WTC11 (cell line): ENCODE measurements around the gene SEPTIN8. TPM values are rescaled to one million over a fixed set of nuclear protein-coding genes. Genes with fewer than 3 reads are reported as not detected.

Experiments used
- ATAC-seq: fragments of 200-7000 bp; cut with Tn5 transposase; 2 replicates; pipeline ENCODE4 v1.10.0; 2021; ENCODE audit warnings: mild to moderate bottlenecking, moderate library complexity
- CTCF ChIA-PET: fragments of 300-600 bp; sonication (Branson Sonifier 250); formaldehyde crosslinking; loops from one replicate; lab custom pipeline; 2021; ENCODE audit warnings: antibody characterized with exemption; lab: Charles Lee
- POLR2A ChIA-PET: fragments of 350-600 bp; sonication (Branson Sonifier 250); formaldehyde crosslinking; loops from one replicate; lab custom pipeline; 2021; ENCODE audit warnings: antibody characterized with exemption; lab: Charles Lee
- DNase-seq: peaks from one replicate; pipeline ENCODE4 v3.0.0; 2021; ENCODE audit warnings: low spot score
- H3K27ac Mint-ChIP-seq: 2 replicates; pipeline ENCODE4 v1.8.0; 2021; ENCODE audit warnings: mixed read lengths
- H3K27me3 Mint-ChIP-seq: 2 replicates; pipeline ENCODE4 v1.8.0; 2021; ENCODE audit warnings: low read depth, mild to moderate bottlenecking, moderate library complexity, mixed read lengths
- H3K36me3 Mint-ChIP-seq: 2 replicates; pipeline ENCODE4 v1.8.0; 2021; ENCODE audit warnings: mixed read lengths
- H3K4me1 Mint-ChIP-seq: 2 replicates; pipeline ENCODE4 v1.8.0; 2022; ENCODE audit warnings: mixed read lengths
- H3K4me3 Mint-ChIP-seq: 2 replicates; pipeline ENCODE4 v1.8.0; 2021; ENCODE audit warnings: mild to moderate bottlenecking, moderate library complexity, mixed read lengths
- H3K9me3 Mint-ChIP-seq: 2 replicates; pipeline ENCODE4 v1.8.0; 2021; ENCODE audit warnings: mixed read lengths
- EMX1 ChIP-seq: fragments of 250-450 bp; sonication (Bioruptor Pico); IDR thresholded peaks from 2 replicates; pipeline ENCODE4 v1.8.0; 2021; ENCODE audit warnings: mild to moderate bottlenecking
- ESRRA ChIP-seq: sonication (generic); formaldehyde crosslinking; IDR thresholded peaks from 2 replicates; pipeline ENCODE4 v1.8.1; 2022; ENCODE audit warnings: mild to moderate bottlenecking, missing genetic modification reagents, borderline replicate concordance
- ETV6 ChIP-seq: sonication (generic); formaldehyde crosslinking; IDR thresholded peaks from 2 replicates; pipeline ENCODE4 v1.8.1; 2022; ENCODE audit warnings: mild to moderate bottlenecking, missing genetic modification reagents
- FOXK1 ChIP-seq: sonication (generic); formaldehyde crosslinking; IDR thresholded peaks from 2 replicates; pipeline ENCODE4 v1.8.0; 2022; ENCODE audit warnings: mild to moderate bottlenecking, moderate library complexity, missing genetic modification reagents
- FOXP1 ChIP-seq: sonication (generic); formaldehyde crosslinking; IDR thresholded peaks from 2 replicates; pipeline ENCODE4 v1.8.0; 2022; ENCODE audit warnings: missing genetic modification reagents, mild to moderate bottlenecking, moderate library complexity, borderline replicate concordance
- GTF2I ChIP-seq: fragments of 250-450 bp; sonication (Bioruptor Pico); conservative IDR thresholded peaks from 2 replicates; pipeline ENCODE4 v1.4.0; 2021; ENCODE audit warnings: mild to moderate bottlenecking
- HMGA2 ChIP-seq: fragments of 250-450 bp; sonication (Bioruptor Pico); IDR thresholded peaks from 2 replicates; pipeline ENCODE4 v1.4.0; 2021; ENCODE audit warnings: mild to moderate bottlenecking, moderate library complexity
- MYBL2 ChIP-seq: sonication (generic); formaldehyde crosslinking; IDR thresholded peaks from 2 replicates; pipeline ENCODE4 v1.8.1; 2023; ENCODE audit warnings: mild to moderate bottlenecking, moderate library complexity, missing genetic modification reagents
- NFATC4 ChIP-seq: fragments of 250-450 bp; sonication (Bioruptor Pico); IDR thresholded peaks from 2 replicates; pipeline ENCODE4 v1.9.0; 2021; ENCODE audit warnings: mild to moderate bottlenecking
- NR1H2 ChIP-seq: sonication (generic); formaldehyde crosslinking; IDR thresholded peaks from 2 replicates; pipeline ENCODE4 v1.9.0; 2021; ENCODE audit warnings: mild to moderate bottlenecking, moderate library complexity, missing genetic modification reagents
- PRRX2 ChIP-seq: fragments of 250-450 bp; sonication (Bioruptor Pico); IDR thresholded peaks from 2 replicates; pipeline ENCODE4 v1.8.0; 2021; ENCODE audit warnings: mild to moderate bottlenecking
- SMAD3 ChIP-seq: sonication (generic); formaldehyde crosslinking; IDR thresholded peaks from 2 replicates; pipeline ENCODE4 v1.8.0; 2022; ENCODE audit warnings: missing genetic modification reagents, mild to moderate bottlenecking, borderline replicate concordance
- SOX15 ChIP-seq: fragments of 250-450 bp; sonication (Bioruptor Pico); IDR thresholded peaks from 2 replicates; pipeline ENCODE4 v1.9.0; 2021; ENCODE audit warnings: mild to moderate bottlenecking
- SP1 ChIP-seq: sonication (generic); formaldehyde crosslinking; conservative IDR thresholded peaks from 2 replicates; pipeline ENCODE4 v1.8.1; 2022; ENCODE audit warnings: missing genetic modification reagents
- TP53 ChIP-seq: sonication (generic); formaldehyde crosslinking; IDR thresholded peaks from 2 replicates; pipeline ENCODE4 v1.8.1; 2023; ENCODE audit warnings: mild to moderate bottlenecking, missing genetic modification reagents
- ZNF138 ChIP-seq: sonication (generic); formaldehyde crosslinking; conservative IDR thresholded peaks from 2 replicates; pipeline ENCODE4 v1.8.1; 2022; ENCODE audit warnings: mild to moderate bottlenecking, moderate library complexity, missing genetic modification reagents
- ZNF317 ChIP-seq: sonication (generic); formaldehyde crosslinking; IDR thresholded peaks from 2 replicates; pipeline ENCODE4 v1.8.1; 2023; ENCODE audit warnings: low read depth, mild to moderate bottlenecking, moderate library complexity, missing genetic modification reagents, borderline replicate concordance
- ZNF423 ChIP-seq: fragments of 250-450 bp; sonication (Bioruptor Pico); IDR thresholded peaks from 2 replicates; pipeline ENCODE4 v2.1.2; 2022; ENCODE audit warnings: mild to moderate bottlenecking, moderate library complexity
- total RNA-seq: library from RNA; stranded (reverse); gene quantifications from 3 replicates; pipeline ENCODE4 v1.2.3, GENCODE V29; 2021
- TF ChIP-seq, protein P1 (sequence below): sonication (generic); formaldehyde crosslinking; IDR thresholded peaks from 2 replicates; pipeline ENCODE4 v1.8.1; 2023; ENCODE audit warnings: mild to moderate bottlenecking, moderate library complexity, missing genetic modification reagents
- TF ChIP-seq, protein P2 (sequence below): sonication (generic); formaldehyde crosslinking; IDR thresholded peaks from 2 replicates; pipeline ENCODE4 v1.8.1; 2023; ENCODE audit warnings: mild to moderate bottlenecking, missing genetic modification reagents, moderate library complexity
- TF ChIP-seq, protein P3 (sequence below): fragments of 250-450 bp; sonication (Bioruptor Pico); IDR thresholded peaks from 2 replicates; pipeline ENCODE4 v1.8.0; 2021; ENCODE audit warnings: mild to moderate bottlenecking
- TF ChIP-seq, protein P4 (sequence below): sonication (generic); formaldehyde crosslinking; IDR thresholded peaks from 2 replicates; pipeline ENCODE4 v1.8.0; 2022; ENCODE audit warnings: mild to moderate bottlenecking, missing genetic modification reagents
- TF ChIP-seq, protein P5 (sequence below): sonication (generic); formaldehyde crosslinking; IDR thresholded peaks from 2 replicates; pipeline ENCODE4 v1.8.1; 2022; ENCODE audit warnings: low read depth, mild to moderate bottlenecking, moderate library complexity, missing genetic modification reagents, borderline replicate concordance
- TF ChIP-seq, protein P6 (sequence below): sonication (generic); formaldehyde crosslinking; IDR thresholded peaks from 2 replicates; pipeline ENCODE4 v1.8.0; 2022; ENCODE audit warnings: mild to moderate bottlenecking, missing genetic modification reagents
- TF ChIP-seq, protein P7 (sequence below): sonication (generic); formaldehyde crosslinking; IDR thresholded peaks from 2 replicates; pipeline ENCODE4 v1.8.1; 2022; ENCODE audit warnings: mild to moderate bottlenecking, missing genetic modification reagents, moderate library complexity, borderline replicate concordance

SEPTIN8 gene
- total RNA-seq, 1 experiment from 2014 or later: 35.8 TPM

DNA sequence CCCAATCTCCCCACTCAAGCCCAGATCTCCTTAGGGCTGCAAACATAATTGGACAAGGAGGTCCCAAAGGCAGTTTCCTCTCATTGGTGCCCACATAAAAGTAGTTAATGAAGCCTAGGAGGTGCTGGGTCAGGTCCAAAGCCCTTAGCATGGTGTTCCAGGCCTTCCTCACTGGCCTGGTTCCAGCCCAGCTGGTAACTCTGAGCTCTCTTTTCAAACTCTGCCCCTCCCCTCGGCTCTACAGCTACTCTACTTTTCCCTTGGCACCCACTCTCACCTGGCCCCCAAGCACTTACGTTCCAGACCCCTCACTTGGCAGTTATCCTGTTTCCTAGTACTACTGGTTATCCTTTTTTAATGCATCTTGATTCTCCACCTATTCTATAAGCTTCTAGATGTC is 9.9 kb downstream of the SEPTIN8 start (continued):
- TF ChIP-seq, protein P1, sequence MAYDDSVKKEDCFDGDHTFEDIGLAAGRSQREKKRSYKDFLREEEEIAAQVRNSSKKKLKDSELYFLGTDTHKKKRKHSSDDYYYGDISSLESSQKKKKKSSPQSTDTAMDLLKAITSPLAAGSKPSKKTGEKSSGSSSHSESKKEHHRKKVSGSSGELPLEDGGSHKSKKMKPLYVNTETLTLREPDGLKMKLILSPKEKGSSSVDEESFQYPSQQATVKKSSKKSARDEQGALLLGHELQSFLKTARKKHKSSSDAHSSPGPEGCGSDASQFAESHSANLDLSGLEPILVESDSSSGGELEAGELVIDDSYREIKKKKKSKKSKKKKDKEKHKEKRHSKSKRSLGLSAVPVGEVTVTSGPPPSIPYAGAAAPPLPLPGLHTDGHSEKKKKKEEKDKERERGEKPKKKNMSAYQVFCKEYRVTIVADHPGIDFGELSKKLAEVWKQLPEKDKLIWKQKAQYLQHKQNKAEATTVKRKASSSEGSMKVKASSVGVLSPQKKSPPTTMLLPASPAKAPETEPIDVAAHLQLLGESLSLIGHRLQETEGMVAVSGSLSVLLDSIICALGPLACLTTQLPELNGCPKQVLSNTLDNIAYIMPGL (CRISPR knock-in tag): no peak

DNA sequence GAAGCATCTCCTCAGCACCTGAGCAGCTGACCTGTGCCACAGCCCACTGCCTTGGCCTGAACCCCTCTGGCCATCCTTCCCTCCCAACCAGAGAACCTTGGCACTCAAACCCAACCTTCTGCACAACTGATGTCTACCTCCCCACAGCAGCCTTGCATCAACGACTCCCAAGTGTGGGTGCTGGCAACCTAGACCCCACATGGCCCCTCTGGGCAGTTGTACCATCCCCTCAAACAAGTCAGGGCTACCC is 10.3 kb downstream of the SEPTIN8 start:
- TF ChIP-seq HMGA2 (CRISPR knock-in tag) (no peak), ZNF317 (CRISPR knock-in tag) (no peak), SP1 (CRISPR knock-in tag) (no peak), SOX15 (no peak), EMX1 (CRISPR knock-in tag) (no peak), NFATC4 (CRISPR knock-in tag) (no peak), SMAD3 (CRISPR knock-in tag) (no peak), NR1H2 (CRISPR knock-in tag) (no peak), PRRX2 (CRISPR knock-in tag) (no peak), ETV6 (no peak)
- TF ChIP-seq, protein P2, sequence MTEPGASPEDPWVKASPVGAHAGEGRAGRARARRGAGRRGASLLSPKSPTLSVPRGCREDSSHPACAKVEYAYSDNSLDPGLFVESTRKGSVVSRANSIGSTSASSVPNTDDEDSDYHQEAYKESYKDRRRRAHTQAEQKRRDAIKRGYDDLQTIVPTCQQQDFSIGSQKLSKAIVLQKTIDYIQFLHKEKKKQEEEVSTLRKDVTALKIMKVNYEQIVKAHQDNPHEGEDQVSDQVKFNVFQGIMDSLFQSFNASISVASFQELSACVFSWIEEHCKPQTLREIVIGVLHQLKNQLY (CRISPR knock-in tag): no peak
- TF ChIP-seq, protein P3, sequence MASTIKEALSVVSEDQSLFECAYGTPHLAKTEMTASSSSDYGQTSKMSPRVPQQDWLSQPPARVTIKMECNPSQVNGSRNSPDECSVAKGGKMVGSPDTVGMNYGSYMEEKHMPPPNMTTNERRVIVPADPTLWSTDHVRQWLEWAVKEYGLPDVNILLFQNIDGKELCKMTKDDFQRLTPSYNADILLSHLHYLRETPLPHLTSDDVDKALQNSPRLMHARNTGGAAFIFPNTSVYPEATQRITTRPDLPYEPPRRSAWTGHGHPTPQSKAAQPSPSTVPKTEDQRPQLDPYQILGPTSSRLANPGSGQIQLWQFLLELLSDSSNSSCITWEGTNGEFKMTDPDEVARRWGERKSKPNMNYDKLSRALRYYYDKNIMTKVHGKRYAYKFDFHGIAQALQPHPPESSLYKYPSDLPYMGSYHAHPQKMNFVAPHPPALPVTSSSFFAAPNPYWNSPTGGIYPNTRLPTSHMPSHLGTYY (CRISPR knock-in tag): no peak
- TF ChIP-seq, protein P4, sequence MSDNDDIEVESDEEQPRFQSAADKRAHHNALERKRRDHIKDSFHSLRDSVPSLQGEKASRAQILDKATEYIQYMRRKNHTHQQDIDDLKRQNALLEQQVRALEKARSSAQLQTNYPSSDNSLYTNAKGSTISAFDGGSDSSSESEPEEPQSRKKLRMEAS (CRISPR knock-in tag): no peak
- TF ChIP-seq, protein P5, sequence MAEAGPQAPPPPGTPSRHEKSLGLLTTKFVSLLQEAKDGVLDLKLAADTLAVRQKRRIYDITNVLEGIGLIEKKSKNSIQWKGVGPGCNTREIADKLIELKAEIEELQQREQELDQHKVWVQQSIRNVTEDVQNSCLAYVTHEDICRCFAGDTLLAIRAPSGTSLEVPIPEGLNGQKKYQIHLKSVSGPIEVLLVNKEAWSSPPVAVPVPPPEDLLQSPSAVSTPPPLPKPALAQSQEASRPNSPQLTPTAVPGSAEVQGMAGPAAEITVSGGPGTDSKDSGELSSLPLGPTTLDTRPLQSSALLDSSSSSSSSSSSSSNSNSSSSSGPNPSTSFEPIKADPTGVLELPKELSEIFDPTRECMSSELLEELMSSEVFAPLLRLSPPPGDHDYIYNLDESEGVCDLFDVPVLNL: no peak
- TF ChIP-seq, protein P6, sequence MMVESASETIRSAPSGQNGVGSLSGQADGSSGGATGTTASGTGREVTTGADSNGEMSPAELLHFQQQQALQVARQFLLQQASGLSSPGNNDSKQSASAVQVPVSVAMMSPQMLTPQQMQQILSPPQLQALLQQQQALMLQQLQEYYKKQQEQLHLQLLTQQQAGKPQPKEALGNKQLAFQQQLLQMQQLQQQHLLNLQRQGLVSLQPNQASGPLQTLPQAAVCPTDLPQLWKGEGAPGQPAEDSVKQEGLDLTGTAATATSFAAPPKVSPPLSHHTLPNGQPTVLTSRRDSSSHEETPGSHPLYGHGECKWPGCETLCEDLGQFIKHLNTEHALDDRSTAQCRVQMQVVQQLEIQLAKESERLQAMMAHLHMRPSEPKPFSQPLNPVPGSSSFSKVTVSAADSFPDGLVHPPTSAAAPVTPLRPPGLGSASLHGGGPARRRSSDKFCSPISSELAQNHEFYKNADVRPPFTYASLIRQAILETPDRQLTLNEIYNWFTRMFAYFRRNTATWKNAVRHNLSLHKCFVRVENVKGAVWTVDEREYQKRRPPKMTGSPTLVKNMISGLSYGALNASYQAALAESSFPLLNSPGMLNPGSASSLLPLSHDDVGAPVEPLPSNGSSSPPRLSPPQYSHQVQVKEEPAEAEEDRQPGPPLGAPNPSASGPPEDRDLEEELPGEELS (CRISPR knock-in tag): no peak
- CTCF ChIA-PET: interaction anchor here (1.1 to 1.4 kb wide), 2 partner anchors 20 to 53 kb away, joined by 3 to 6 read pairs; partner anchors contain the start of gene CCNI2
- Mint-ChIP-seq H3K27ac (no peak overlapping the region), H3K36me3 (0 out of 2 replicates have a peak, but pooled peaks cover 2% of the 10 kb centered on the region), H3K9me3 (no peaks in the 10 kb centered on the region), H3K4me1 (peaks cover 10% of the 10 kb centered on the region), H3K4me3 (no peak overlapping the region), H3K27me3 (no peaks in the 10 kb centered on the region)
- DNase-seq (no peak), ATAC-seq (no peak)
- POLR2A ChIA-PET: no interaction called here

DNA sequence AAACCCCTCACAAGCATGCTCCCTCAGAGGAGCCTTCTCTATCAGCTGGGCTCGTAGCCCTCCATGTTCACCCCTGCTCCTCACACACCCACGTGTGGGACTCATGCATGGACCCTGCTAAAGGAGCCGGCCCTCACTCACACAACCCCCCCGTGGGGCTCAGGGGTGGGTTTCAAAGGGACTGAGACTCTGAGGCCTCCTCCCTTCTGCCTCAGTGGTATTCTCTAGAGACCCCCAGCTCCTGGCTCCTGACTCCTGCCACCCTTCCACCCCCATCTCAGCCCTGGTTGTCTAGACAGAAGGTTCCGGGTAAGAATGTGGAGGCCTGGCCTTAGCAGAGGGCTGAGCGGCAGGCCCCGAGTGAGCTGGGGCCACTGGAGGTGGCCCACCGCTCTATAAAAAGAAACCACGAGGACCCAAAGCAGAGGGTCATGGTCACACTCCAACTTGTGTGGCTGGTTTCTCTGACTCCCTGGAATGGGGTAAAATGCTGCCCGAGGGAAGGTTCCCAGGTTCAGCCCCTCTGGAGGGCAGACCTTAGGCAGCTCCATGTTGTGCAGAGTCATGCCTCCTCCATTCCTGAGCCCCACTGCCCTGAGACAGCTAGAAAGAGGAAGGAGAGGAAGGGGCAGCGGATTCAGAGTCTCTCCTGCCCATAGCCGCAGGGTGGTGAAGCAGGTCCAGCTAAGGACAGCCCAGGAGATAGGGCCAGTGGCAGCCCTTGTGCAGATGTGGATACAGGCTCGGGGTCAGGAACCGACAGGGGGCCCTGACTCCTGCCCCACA is 10.8 kb downstream of the SEPTIN8 start:
- Mint-ChIP-seq H3K27ac (no peak overlapping the region), H3K36me3 (0 out of 2 replicates have a peak, but pooled peaks cover 2% of the 10 kb centered on the region), H3K27me3 (no peaks in the 10 kb centered on the region), H3K9me3 (no peaks in the 10 kb centered on the region), H3K4me3 (no peak overlapping the region), H3K4me1 (peaks cover 6% of the 10 kb centered on the region)
- ATAC-seq (no peak), DNase-seq (no peak)
- ChIA-PET POLR2A (interaction anchor here (0.5 kb wide), 1 partner anchor 12 kb away, joined by 3 read pairs; no protein-coding TSS in a partner anchor), CTCF (interaction anchor here (1.4 kb wide), 1 partner anchor 54 kb away, joined by 6 read pairs; no protein-coding TSS in a partner anchor)
- no peak for TF ChIP-seq SMAD3 (CRISPR knock-in tag)
- no peak for TF ChIP-seq MYBL2 (CRISPR knock-in tag)
- no peak for TF ChIP-seq TP53 (CRISPR knock-in tag)
- TF ChIP-seq ZNF423 (CRISPR knock-in tag): no peak
- TF ChIP-seq, protein P7, sequence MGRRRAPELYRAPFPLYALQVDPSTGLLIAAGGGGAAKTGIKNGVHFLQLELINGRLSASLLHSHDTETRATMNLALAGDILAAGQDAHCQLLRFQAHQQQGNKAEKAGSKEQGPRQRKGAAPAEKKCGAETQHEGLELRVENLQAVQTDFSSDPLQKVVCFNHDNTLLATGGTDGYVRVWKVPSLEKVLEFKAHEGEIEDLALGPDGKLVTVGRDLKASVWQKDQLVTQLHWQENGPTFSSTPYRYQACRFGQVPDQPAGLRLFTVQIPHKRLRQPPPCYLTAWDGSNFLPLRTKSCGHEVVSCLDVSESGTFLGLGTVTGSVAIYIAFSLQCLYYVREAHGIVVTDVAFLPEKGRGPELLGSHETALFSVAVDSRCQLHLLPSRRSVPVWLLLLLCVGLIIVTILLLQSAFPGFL (CRISPR knock-in tag): no peak
- no peak for TF ChIP-seq FOXP1
- no peak for TF ChIP-seq GTF2I (CRISPR knock-in tag)
- TF ChIP-seq, protein P2 (CRISPR knock-in tag): no peak
- TF ChIP-seq ZNF138: no peak
- TF ChIP-seq FOXK1: no peak
- TF ChIP-seq ESRRA: no peak
